NOMO-1 treated with dmso at 0.1 percent for 144 hours (cell line): Measurements from ENCODE around the gene CENPO.

ENCODE experiments used
- DNase-seq: peaks from one replicate; lab custom pipeline; 2025; ENCODE audit not compliant: unreplicated experiment; lab: John Stamatoyannopoulos, UW

The CENPO gene

GRCh38 chr2:24857746-24858145, 64.5 kb downstream of the CENPO start:
- DNase-seq, result no peak

DNA sequence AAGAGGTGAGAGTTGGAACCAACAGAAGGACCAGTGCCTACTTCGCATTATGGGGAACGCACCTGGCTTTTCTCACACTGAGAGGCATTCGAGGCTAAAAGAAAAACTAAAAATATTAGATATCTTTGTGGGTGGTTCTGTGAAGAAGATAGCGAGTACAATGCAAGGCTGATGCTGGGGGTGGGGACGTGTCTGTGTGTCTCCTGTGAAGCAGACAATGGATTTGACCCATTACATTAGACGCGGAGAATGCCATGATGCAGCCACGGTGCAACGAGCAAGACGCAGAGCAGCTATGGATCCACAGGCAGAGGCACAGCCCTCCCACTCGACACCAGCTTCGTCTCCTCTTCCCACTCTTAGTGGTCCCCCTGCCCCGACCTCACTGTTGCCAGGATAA, 65.8 kb downstream of the CENPO start:
- no peak for DNase-seq

DNA sequence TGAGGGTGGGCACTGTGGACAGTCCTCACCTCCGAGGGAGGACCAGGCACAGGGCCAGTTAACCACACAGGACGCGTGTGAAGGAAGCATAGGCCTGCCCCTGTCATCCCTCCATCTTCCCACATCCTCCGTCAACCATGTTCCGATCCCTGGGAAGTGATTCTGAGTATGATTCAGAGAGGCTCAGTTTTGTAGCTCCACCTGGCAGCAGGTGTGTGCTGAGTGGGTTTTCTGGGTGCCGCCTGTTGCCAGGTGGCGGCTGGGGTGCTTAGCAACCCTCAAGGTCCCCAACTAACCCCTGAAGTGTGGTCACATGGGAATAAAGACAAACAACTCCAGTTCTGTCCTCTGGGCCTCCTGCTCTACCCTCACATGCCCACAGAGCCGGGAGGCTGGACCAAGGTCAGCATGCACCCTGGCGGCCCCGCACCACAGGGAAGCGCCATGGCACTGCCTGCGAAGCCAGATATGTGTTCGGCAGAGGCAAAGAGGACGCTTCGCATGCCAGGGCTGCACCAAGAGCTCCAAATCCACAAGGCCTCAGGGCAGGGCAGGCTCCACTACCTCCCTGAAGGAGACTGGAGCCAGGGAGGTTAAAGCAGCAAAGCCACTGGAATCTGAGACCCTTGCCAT, 66.9 kb downstream of the CENPO start:
- no peak for DNase-seq

DNA sequence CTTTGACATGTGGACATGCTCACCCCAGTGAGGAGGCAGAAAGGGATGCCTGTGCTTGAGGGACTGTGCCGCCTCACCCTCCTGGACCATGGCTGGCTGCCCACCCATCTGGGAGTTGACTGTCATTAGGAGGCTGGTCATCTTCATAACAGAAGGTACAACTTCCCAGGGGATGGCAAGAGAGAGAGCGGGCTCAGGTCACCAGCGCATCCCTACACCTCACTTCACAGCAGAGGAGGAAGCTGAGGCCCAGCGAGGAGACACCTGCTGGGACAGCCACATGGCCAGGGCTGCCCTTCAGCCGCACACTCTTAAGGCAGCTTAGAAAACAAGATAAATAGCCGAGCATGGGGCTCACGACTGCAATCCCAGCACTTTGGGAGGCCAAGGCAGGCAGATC, 67.4 kb downstream of the CENPO start:
- DNase-seq, result no peak

DNA sequence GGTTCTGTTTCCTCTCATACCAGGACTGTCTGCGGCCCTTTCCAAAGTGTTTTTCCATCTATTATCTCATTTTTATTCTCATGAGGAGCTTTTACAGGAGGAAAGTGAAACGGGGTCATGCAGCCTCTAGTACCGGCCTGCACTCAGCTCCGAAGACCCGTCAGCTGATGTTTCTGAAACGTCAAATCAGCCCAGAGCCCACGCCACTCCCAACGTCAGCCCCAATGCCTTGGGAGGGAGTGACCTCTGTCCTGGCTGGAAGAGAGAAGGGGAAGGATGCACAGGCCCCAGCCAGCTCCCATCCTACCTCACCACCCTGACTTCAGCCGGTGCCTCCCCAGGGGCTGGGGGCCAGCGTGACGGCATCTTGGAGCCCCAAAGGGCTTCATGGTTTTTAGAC, 68.3 kb downstream of the CENPO start:
- DNase-seq, result no peak

GRCh38 chr2:24863641-24864040, 70.4 kb downstream of the CENPO start:
- DNase-seq, result no peak

DNA sequence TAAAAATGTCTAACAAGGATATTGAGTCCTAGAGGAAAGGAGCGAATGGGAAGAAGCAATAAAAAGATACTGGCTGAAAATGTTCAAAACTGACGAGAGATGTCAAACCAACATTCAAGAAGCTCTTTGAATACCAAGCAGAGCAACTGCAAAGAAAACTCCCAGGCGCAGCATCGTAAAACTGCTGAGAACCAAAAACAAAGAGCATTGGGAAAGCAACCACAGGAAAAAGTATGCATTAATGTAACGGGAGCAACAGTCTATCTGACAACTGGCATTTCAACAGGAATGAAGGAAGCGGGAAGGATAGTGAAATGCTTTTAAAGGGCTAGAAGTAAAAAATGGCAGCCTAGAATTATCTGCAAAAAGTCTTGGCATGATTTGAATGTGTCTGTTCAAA, 73.7 kb downstream of the CENPO start:
- no peak for DNase-seq

- DNase-seq, result no peak
Observed at GRCh38 chr2:24870440-24870839, 77.2 kb downstream of the CENPO start.

- no peak for DNase-seq
Observed at GRCh38 chr2:24870891-24871705, 77.9 kb downstream of the CENPO start.

- DNase-seq, result no peak
Observed at GRCh38 chr2:24871852-24872333, 78.7 kb downstream of the CENPO start.
